ENCODE results near the gene AP5Z1.

AP5Z1 gene

GRCh38 chr7:4768597-4769569 lies 6.5 kb upstream of the AP5Z1 start:
- H3K36me3 Mint-ChIP-seq (ENCODE audit: low read depth) = peaks cover 55% of the 10 kb centered on the region
- no peak overlapping the region for H3K4me3 Mint-ChIP-seq
- H3K27ac Mint-ChIP-seq = peak overlapping the region; percentile 18
- H3K9me3 Mint-ChIP-seq = no peaks in the 10 kb centered on the region
- no peak for DNase-seq
- peaks cover 8% of the 10 kb centered on the region for H3K4me1 Mint-ChIP-seq (ENCODE audit: low read depth)
- no peaks in the 10 kb centered on the region for H3K27me3 Mint-ChIP-seq

- H3K27ac Mint-ChIP-seq = peak overlapping the region; percentile 75
These were observed 5.7 kb upstream of the AP5Z1 start for GRCh38 chr7:4769761-4770160.

GRCh38 chr7:4770886-4771285 lies 4.5 kb upstream of the AP5Z1 start:
- H3K36me3 Mint-ChIP-seq (ENCODE audit: low read depth) = peaks cover 53% of the 10 kb centered on the region
- H3K9me3 Mint-ChIP-seq = no peaks in the 10 kb centered on the region
- no peak overlapping the region for H3K4me3 Mint-ChIP-seq
- peaks cover 24% of the 10 kb centered on the region for H3K4me1 Mint-ChIP-seq (ENCODE audit: low read depth)
- no peaks in the 10 kb centered on the region for H3K27me3 Mint-ChIP-seq
- H3K27ac Mint-ChIP-seq = peak overlapping the region; percentile 75
- no peak for DNase-seq

More at GRCh38 chr7:4769761-4770160, 5.7 kb upstream of the AP5Z1 start:
- no peak for DNase-seq
- H3K36me3 Mint-ChIP-seq (ENCODE audit: low read depth) = peaks cover 49% of the 10 kb centered on the region
- H3K4me1 Mint-ChIP-seq (ENCODE audit: low read depth) = peaks cover 16% of the 10 kb centered on the region
- H3K9me3 Mint-ChIP-seq = no peaks in the 10 kb centered on the region
- no peaks in the 10 kb centered on the region for H3K27me3 Mint-ChIP-seq
- no peak overlapping the region for H3K4me3 Mint-ChIP-seq

- Mint-ChIP-seq H3K27ac (no peak overlapping the region), H3K4me1 (ENCODE audit: low read depth) (peaks cover 30% of the 10 kb centered on the region), H3K4me3 (no peak overlapping the region), H3K36me3 (ENCODE audit: low read depth) (peaks cover 51% of the 10 kb centered on the region), H3K27me3 (no peaks in the 10 kb centered on the region), H3K9me3 (no peaks in the 10 kb centered on the region)
- DNase-seq = no peak
These were observed 3.7 kb upstream of the AP5Z1 start for GRCh38 chr7:4771737-4772136.

- H3K27me3 Mint-ChIP-seq = no peaks in the 10 kb centered on the region
- DNase-seq = no peak
- H3K9me3 Mint-ChIP-seq = no peaks in the 10 kb centered on the region
- peaks cover 34% of the 10 kb centered on the region for H3K4me1 Mint-ChIP-seq (ENCODE audit: low read depth)
- no peak overlapping the region for H3K27ac Mint-ChIP-seq
- H3K36me3 Mint-ChIP-seq (ENCODE audit: low read depth) = peaks cover 50% of the 10 kb centered on the region
- no peak overlapping the region for H3K4me3 Mint-ChIP-seq
These were observed 3.1 kb upstream of the AP5Z1 start for GRCh38 chr7:4772306-4772705.

- no peak for DNase-seq
- Mint-ChIP-seq H3K27me3 (no peaks in the 10 kb centered on the region), H3K4me3 (peak overlapping the region; percentile 99), H3K27ac (peak overlapping the region; percentile 99), H3K9me3 (no peaks in the 10 kb centered on the region), H3K36me3 (ENCODE audit: low read depth) (peaks cover 55% of the 10 kb centered on the region), H3K4me1 (ENCODE audit: low read depth) (peaks cover 45% of the 10 kb centered on the region)
These were observed 1.4 kb upstream of the AP5Z1 start for GRCh38 chr7:4774007-4774406.

- H3K4me3 Mint-ChIP-seq = peak overlapping the region; percentile 99
- peak overlapping the region; percentile 99 for H3K27ac Mint-ChIP-seq
- DNase-seq = no peak
- no peaks in the 10 kb centered on the region for H3K9me3 Mint-ChIP-seq
- peaks cover 42% of the 10 kb centered on the region for H3K4me1 Mint-ChIP-seq (ENCODE audit: low read depth)
- no peaks in the 10 kb centered on the region for H3K27me3 Mint-ChIP-seq
- H3K36me3 Mint-ChIP-seq (ENCODE audit: low read depth) = peaks cover 52% of the 10 kb centered on the region
These were observed 669 bp upstream of the AP5Z1 start for GRCh38 chr7:4774658-4775249.

- no peaks in the 10 kb centered on the region for H3K27me3 Mint-ChIP-seq
- peak overlapping the region; percentile 99 for H3K4me3 Mint-ChIP-seq
- H3K9me3 Mint-ChIP-seq = no peaks in the 10 kb centered on the region
- peak overlapping the region; percentile 99 for H3K27ac Mint-ChIP-seq
- H3K4me1 Mint-ChIP-seq (ENCODE audit: low read depth) = peaks cover 41% of the 10 kb centered on the region
- DNase-seq = no peak
- peaks cover 57% of the 10 kb centered on the region for H3K36me3 Mint-ChIP-seq (ENCODE audit: low read depth)
These were observed 613 bp downstream of the AP5Z1 start for GRCh38 chr7:4775848-4776623.

GRCh38 chr7:4779118-4779517 lies 3.7 kb downstream of the AP5Z1 start:
- Mint-ChIP-seq H3K4me3 (no peak overlapping the region), H3K4me1 (ENCODE audit: low read depth) (peaks cover 36% of the 10 kb centered on the region), H3K9me3 (no peaks in the 10 kb centered on the region), H3K27ac (no peak overlapping the region), H3K36me3 (ENCODE audit: low read depth) (peaks cover 62% of the 10 kb centered on the region), H3K27me3 (no peaks in the 10 kb centered on the region)
- DNase-seq = no peak

GRCh38 chr7:4781366-4782069 lies 6.1 kb downstream of the AP5Z1 start:
- no peak for DNase-seq
- no peaks in the 10 kb centered on the region for H3K9me3 Mint-ChIP-seq
- peaks cover 65% of the 10 kb centered on the region for H3K36me3 Mint-ChIP-seq (ENCODE audit: low read depth)
- no peak overlapping the region for H3K4me3 Mint-ChIP-seq
- peaks cover 19% of the 10 kb centered on the region for H3K4me1 Mint-ChIP-seq (ENCODE audit: low read depth)
- no peak overlapping the region for H3K27ac Mint-ChIP-seq
- H3K27me3 Mint-ChIP-seq = no peaks in the 10 kb centered on the region

- Mint-ChIP-seq H3K4me3 (no peak overlapping the region), H3K27ac (no peak overlapping the region), H3K36me3 (ENCODE audit: low read depth) (peaks cover 66% of the 10 kb centered on the region), H3K4me1 (ENCODE audit: low read depth) (peaks cover 11% of the 10 kb centered on the region), H3K27me3 (no peaks in the 10 kb centered on the region), H3K9me3 (no peaks in the 10 kb centered on the region)
- no peak for DNase-seq
These were observed 7.2 kb downstream of the AP5Z1 start for GRCh38 chr7:4782333-4783291.

GRCh38 chr7:4783292-4783652 lies 7.8 kb downstream of the AP5Z1 start:
- Mint-ChIP-seq H3K36me3 (ENCODE audit: low read depth) (peaks cover 65% of the 10 kb centered on the region), H3K4me3 (no peak overlapping the region)
- no peak for DNase-seq

GRCh38 chr7:4783762-4784351 lies 8.4 kb downstream of the AP5Z1 start:
- peaks cover 2% of the 10 kb centered on the region for H3K4me1 Mint-ChIP-seq (ENCODE audit: low read depth)
- H3K27me3 Mint-ChIP-seq = no peaks in the 10 kb centered on the region
- H3K27ac Mint-ChIP-seq = no peak overlapping the region
- no peaks in the 10 kb centered on the region for H3K9me3 Mint-ChIP-seq
- peaks cover 69% of the 10 kb centered on the region for H3K36me3 Mint-ChIP-seq (ENCODE audit: low read depth)
- no peak for DNase-seq
- H3K4me3 Mint-ChIP-seq = no peak overlapping the region

More at GRCh38 chr7:4783292-4783652, 7.8 kb downstream of the AP5Z1 start:
- Mint-ChIP-seq H3K4me1 (ENCODE audit: low read depth) (peaks cover 4% of the 10 kb centered on the region), H3K27me3 (no peaks in the 10 kb centered on the region), H3K9me3 (no peaks in the 10 kb centered on the region), H3K27ac (no peak overlapping the region)

All from activated T-cell treated with anti-CD3 and anti-CD28 coated beads, Interleukin-2, amount 50 U/mL, for 24 hours (primary cell).